CD4-positive, alpha-beta T cell (primary cell): Measurements from ENCODE around the gene DLGAP4. TPM values are rescaled to one million over a fixed set of nuclear protein-coding genes. Genes with fewer than 3 reads are reported as not detected.

Source experiments
- ATAC-seq: fragments of 200-7000 bp; cut with Tn5 transposase; one replicate; pipeline ENCODE4 v1.10.0; 2022; ENCODE audit warnings: mild to moderate bottlenecking; ENCODE audit not compliant: poor library complexity
- CTCF ChIA-PET: fragments of 350-600 bp; sonication (Branson Sonifier 250); formaldehyde crosslinking; loops from one replicate; lab custom pipeline; 2021; ENCODE audit warnings: antibody characterized with exemption, inconsistent platforms; lab: Charles Lee
- POLR2A ChIA-PET: fragments of 350-600 bp; sonication (Branson Sonifier 250); formaldehyde crosslinking; loops from one replicate; lab custom pipeline; 2021; ENCODE audit warnings: antibody characterized with exemption, inconsistent platforms; lab: Charles Lee
- DNase-seq, 14 experiments: peaks; one replicate each; pipeline ENCODE4 v3.0.0-alpha.2; 2013 to 2020; ENCODE audit warnings: mixed read lengths in 2 of 14
- H3K27ac ChIP-seq, 2 donors: one replicate each; pipeline versions ENCODE4 v1.5.1 to v1.7.0; 2013; ENCODE audit warnings: low read length in 2 of 2, low read depth in 1 of 2, mild to moderate bottlenecking in 1 of 2
- H3K27me3 ChIP-seq, 2 experiments: 1 replicate in 1 of 2; 2 replicates in 1 of 2; pipeline versions ENCODE4 v1.6.1 to v1.7.0; 2013; ENCODE audit warnings: low read length in 2 of 2, control low read depth in 1 of 2, mild to moderate bottlenecking in 1 of 2, moderate library complexity in 1 of 2; ENCODE audit not compliant: insufficient read depth in 2 of 2, control insufficient read depth in 1 of 2
- H3K36me3 ChIP-seq: one replicate; pipeline ENCODE4 v1.6.1; 2013; ENCODE audit warnings: low read length, control low read depth; ENCODE audit not compliant: insufficient read depth
- H3K4me1 ChIP-seq: one replicate; pipeline ENCODE4 v1.6.1; 2013; ENCODE audit warnings: low read length, control low read depth; ENCODE audit not compliant: insufficient read depth
- H3K4me3 ChIP-seq: one replicate; pipeline ENCODE4 v1.5.1; 2013; ENCODE audit warnings: mild to moderate bottlenecking, low read length, moderate library complexity
- H3K9me3 ChIP-seq, 2 experiments: 1 replicate in 1 of 2; 2 replicates in 1 of 2; pipeline versions ENCODE4 v1.6.1 to v1.7.0; 2013; ENCODE audit warnings: low read length in 2 of 2, mild to moderate bottlenecking in 2 of 2, control low read depth in 1 of 2, moderate library complexity in 1 of 2; ENCODE audit not compliant: control insufficient read depth in 1 of 2, insufficient read depth in 1 of 2
- H3K27ac Mint-ChIP-seq: one replicate; pipeline ENCODE4 v1.8.0; 2020; ENCODE audit warnings: mixed read lengths
- H3K27me3 Mint-ChIP-seq: one replicate; pipeline ENCODE4 v1.8.0; 2021; ENCODE audit warnings: mixed read lengths
- H3K36me3 Mint-ChIP-seq: one replicate; pipeline ENCODE4 v1.8.0; 2021; ENCODE audit warnings: low read depth, mixed read lengths
- H3K4me1 Mint-ChIP-seq: one replicate; pipeline ENCODE4 v1.8.0; 2021; ENCODE audit warnings: low read depth, mixed read lengths
- H3K4me3 Mint-ChIP-seq: one replicate; pipeline ENCODE4 v1.8.0; 2020; ENCODE audit warnings: mild to moderate bottlenecking, mixed read lengths
- H3K9me3 Mint-ChIP-seq: one replicate; pipeline ENCODE4 v1.8.0; 2020; ENCODE audit warnings: mixed read lengths
- intact Hi-C, 2 experiments: fragments of 100-400 bp; cut with DNase I in 1 of 2; cut with micrococcal nuclease in 1 of 2; formaldehyde crosslinking; loops; one replicate each; pipeline versions ENCODE4 v1.15.1 to v1.9.0; 2023 to 2025; cut with DNase I, micrococcal nuclease
- total RNA-seq, 174 experiments: library from RNA in 2 of 174; stranded (reverse) in 2 of 174; gene quantifications; one replicate each; pipeline ENCODE4 v1.2.3 and lab custom pipeline; 2021 to 2026
- TF ChIP-seq, protein P1 (sequence below): fragments of 200-600 bp; IDR thresholded peaks from one replicate; pipeline ENCODE4 v1.8.0; 2022; ENCODE audit warnings: antibody characterized with exemption, mild to moderate bottlenecking

DLGAP4 gene
- total RNA-seq, 2 experiments from 2014 or later: 16.0 to 16.1 TPM

DNA sequence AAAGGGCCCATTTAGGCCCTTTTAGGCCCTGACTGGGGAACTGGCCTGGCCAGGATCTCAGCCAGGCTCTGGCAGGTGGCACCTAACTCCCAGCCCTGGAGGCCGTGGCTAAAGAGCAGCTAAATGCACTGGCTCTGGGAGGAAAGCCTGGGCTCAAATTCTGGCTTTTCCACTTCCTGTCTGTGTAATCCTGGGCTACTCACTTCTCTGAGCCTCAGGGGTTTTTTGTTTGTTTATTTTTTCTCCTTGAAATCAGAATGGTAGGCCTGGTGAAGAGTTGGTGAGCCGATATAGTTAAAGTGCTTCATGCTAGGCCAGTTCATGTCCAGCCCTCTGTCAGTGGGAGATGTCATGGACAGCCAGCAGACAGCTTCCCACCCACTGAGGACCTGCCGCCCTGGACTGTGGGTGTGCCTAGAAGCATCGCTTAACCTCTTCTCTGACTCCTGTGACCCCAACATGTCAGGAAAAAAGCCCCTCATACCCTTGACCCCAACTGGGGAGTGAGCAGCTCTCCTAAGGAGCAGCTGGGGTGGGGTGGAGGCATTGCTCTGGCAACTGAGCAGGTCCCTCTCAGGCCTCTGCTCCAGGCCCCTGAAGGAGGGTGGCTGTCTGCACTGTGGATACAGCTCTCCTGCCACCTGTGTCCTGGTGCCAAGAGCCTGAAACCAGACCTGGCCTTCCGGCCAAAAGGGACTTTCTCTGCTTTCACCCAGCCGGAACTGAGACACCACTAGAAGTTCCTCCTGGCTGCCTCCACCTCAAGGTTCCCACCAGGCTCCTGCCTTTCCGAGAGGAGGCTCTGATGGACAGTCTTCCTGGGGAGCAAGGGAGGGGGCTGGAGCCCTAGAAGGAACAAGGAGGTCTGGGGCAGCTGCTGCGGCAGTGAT, 178.0 kb downstream of the DLGAP4 start:
- Mint-ChIP-seq H3K27me3 (no peaks in the 10 kb centered on the region), H3K27ac (no peak overlapping the region), H3K4me1 (peaks cover 34% of the 10 kb centered on the region), H3K36me3 (peaks cover 2% of the 10 kb centered on the region), H3K9me3 (no peaks in the 10 kb centered on the region), H3K4me3 (no peak overlapping the region)
- peaks cover 11% of the 10 kb centered on the region for H3K36me3 ChIP-seq
- no peaks in the 10 kb centered on the region for H3K9me3 ChIP-seq
- H3K27me3 ChIP-seq: no peaks in the 10 kb centered on the region
- no peak overlapping the region for H3K27ac ChIP-seq
- no peak for ATAC-seq
- CTCF ChIA-PET: no interaction called here
- TF ChIP-seq, protein P1, sequence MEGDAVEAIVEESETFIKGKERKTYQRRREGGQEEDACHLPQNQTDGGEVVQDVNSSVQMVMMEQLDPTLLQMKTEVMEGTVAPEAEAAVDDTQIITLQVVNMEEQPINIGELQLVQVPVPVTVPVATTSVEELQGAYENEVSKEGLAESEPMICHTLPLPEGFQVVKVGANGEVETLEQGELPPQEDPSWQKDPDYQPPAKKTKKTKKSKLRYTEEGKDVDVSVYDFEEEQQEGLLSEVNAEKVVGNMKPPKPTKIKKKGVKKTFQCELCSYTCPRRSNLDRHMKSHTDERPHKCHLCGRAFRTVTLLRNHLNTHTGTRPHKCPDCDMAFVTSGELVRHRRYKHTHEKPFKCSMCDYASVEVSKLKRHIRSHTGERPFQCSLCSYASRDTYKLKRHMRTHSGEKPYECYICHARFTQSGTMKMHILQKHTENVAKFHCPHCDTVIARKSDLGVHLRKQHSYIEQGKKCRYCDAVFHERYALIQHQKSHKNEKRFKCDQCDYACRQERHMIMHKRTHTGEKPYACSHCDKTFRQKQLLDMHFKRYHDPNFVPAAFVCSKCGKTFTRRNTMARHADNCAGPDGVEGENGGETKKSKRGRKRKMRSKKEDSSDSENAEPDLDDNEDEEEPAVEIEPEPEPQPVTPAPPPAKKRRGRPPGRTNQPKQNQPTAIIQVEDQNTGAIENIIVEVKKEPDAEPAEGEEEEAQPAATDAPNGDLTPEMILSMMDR: no peak
- DNase-seq: no peak
- intact Hi-C loops: no loop called here
- H3K4me1 ChIP-seq: peaks cover 12% of the 10 kb centered on the region
- POLR2A ChIA-PET: no interaction called here
- H3K4me3 ChIP-seq: no peak overlapping the region

GRCh38 chr20:36485286-36485685, 179.1 kb downstream of the DLGAP4 start:
- Histone ChIP-seq H3K27ac (no peak overlapping the region), H3K9me3 (no peaks in the 10 kb centered on the region), H3K4me3 (no peak overlapping the region), H3K27me3 (no peaks in the 10 kb centered on the region), H3K36me3 (peaks cover 11% of the 10 kb centered on the region), H3K4me1 (peaks cover 20% of the 10 kb centered on the region)
- Mint-ChIP-seq H3K4me1 (peaks cover 28% of the 10 kb centered on the region), H3K9me3 (no peaks in the 10 kb centered on the region), H3K27me3 (no peaks in the 10 kb centered on the region), H3K4me3 (no peak overlapping the region), H3K27ac (no peak overlapping the region), H3K36me3 (peaks cover 6% of the 10 kb centered on the region)
- ChIA-PET POLR2A (no interaction called here), CTCF (no interaction called here)
- DNase-seq (no peak), ATAC-seq (no peak)
- TF ChIP-seq, protein P1: no peak
- intact Hi-C loops: no loop called here

GRCh38 chr20:36487069-36487468, 180.9 kb downstream of the DLGAP4 start:
- H3K9me3 ChIP-seq: no peaks in the 10 kb centered on the region
- intact Hi-C loops: no loop called here
- no peak overlapping the region for H3K27ac Mint-ChIP-seq
- peaks cover 38% of the 10 kb centered on the region for H3K4me1 ChIP-seq
- H3K36me3 ChIP-seq: peaks cover 11% of the 10 kb centered on the region
- POLR2A ChIA-PET: interaction anchor here (1.2 kb wide), 1 partner anchor 24 kb away, joined by 3 read pairs; no protein-coding TSS in a partner anchor
- no peak overlapping the region for H3K4me3 ChIP-seq
- no peaks in the 10 kb centered on the region for H3K9me3 Mint-ChIP-seq
- CTCF ChIA-PET: no interaction called here
- no peak overlapping the region for H3K27ac ChIP-seq
- no peak for DNase-seq
- H3K36me3 Mint-ChIP-seq: peaks cover 10% of the 10 kb centered on the region
- ATAC-seq: no peak
- H3K27me3 ChIP-seq: no peaks in the 10 kb centered on the region
- H3K4me1 Mint-ChIP-seq: peaks cover 30% of the 10 kb centered on the region
- H3K27me3 Mint-ChIP-seq: no peaks in the 10 kb centered on the region
- H3K4me3 Mint-ChIP-seq: no peak overlapping the region
- TF ChIP-seq, protein P1: no peak
